GM23248 (cell line): ENCODE results near the gene USP28.

ENCODE experiments used
- EZH2 ChIP-seq: fragments of 200-600 bp; sonication (generic); IDR thresholded peaks from 2 replicates; pipeline ENCODE4 v1.6.1; 2018; ENCODE audit warnings: antibody characterized with exemption, mild to moderate bottlenecking; ENCODE audit not compliant: insufficient read depth, poor library complexity, severe bottlenecking
- EZH2phosphoT487 ChIP-seq: fragments of 200-600 bp; sonication (generic); IDR thresholded peaks from 2 replicates; pipeline ENCODE4 v1.6.1; 2018; ENCODE audit warnings: antibody characterized with exemption, moderate library complexity, mild to moderate bottlenecking, low read depth; ENCODE audit not compliant: insufficient read depth

GRCh38 chr11:113831314-113831713 is 44.1 kb downstream of the USP28 start:
- TF ChIP-seq EZH2: no peak
- no peak for TF ChIP-seq EZH2phosphoT487
